Nephron (organoid): Measurements from ENCODE around the gene AGAP1.

Experiments
- H3K27ac Mint-ChIP-seq, 3 experiments: 2 replicates each; pipeline ENCODE4 v1.8.0; 2020; ENCODE audit warnings: mixed read lengths in 3 of 3, mild to moderate bottlenecking in 2 of 3, moderate library complexity in 1 of 3
- H3K27me3 Mint-ChIP-seq: 2 replicates; pipeline ENCODE4 v1.8.0; 2021; ENCODE audit warnings: low read depth, mild to moderate bottlenecking, moderate library complexity, mixed read lengths
- H3K36me3 Mint-ChIP-seq: 2 replicates; pipeline ENCODE4 v1.8.0; 2020; ENCODE audit warnings: low read depth, mixed read lengths
- H3K4me1 Mint-ChIP-seq: 2 replicates; pipeline ENCODE4 v1.8.0; 2020; ENCODE audit warnings: mixed read lengths
- H3K4me3 Mint-ChIP-seq, 3 experiments: 2 replicates each; pipeline ENCODE4 v1.8.0; 2020; ENCODE audit warnings: mild to moderate bottlenecking in 3 of 3, mixed read lengths in 3 of 3, moderate library complexity in 2 of 3
- H3K9me3 Mint-ChIP-seq: 2 replicates; pipeline ENCODE4 v1.8.0; 2020; ENCODE audit warnings: mixed read lengths
- CTCF ChIP-seq, 3 experiments: fragments of 200-600 bp; sonication (generic); IDR thresholded peaks; one replicate each; pipeline ENCODE4 v1.5.0; 2021; ENCODE audit warnings: antibody characterized with exemption in 3 of 3; ENCODE audit not compliant: unreplicated experiment in 3 of 3

The AGAP1 gene

GRCh38 chr2:235582729-235583128 lies 88.9 kb downstream of the AGAP1 start:
- no peaks in the 10 kb centered on the region for H3K9me3 Mint-ChIP-seq
- H3K36me3 Mint-ChIP-seq: no peaks in the 10 kb centered on the region
- H3K27ac Mint-ChIP-seq: no peak overlapping the region
- no peak for TF ChIP-seq CTCF (IDR thresholded peaks at IDR 0.05; ENCODE audit: unreplicated experiment in 3 of 3)
- peaks cover 5% of the 10 kb centered on the region for H3K4me1 Mint-ChIP-seq
- H3K4me3 Mint-ChIP-seq: no peak overlapping the region
- H3K27me3 Mint-ChIP-seq: no peaks in the 10 kb centered on the region

GRCh38 chr2:235583144-235583543 lies 89.3 kb downstream of the AGAP1 start:
- H3K4me3 Mint-ChIP-seq: no peak overlapping the region
- H3K9me3 Mint-ChIP-seq: no peaks in the 10 kb centered on the region
- TF ChIP-seq CTCF (IDR thresholded peaks at IDR 0.05; ENCODE audit: unreplicated experiment in 3 of 3): no peak
- H3K27me3 Mint-ChIP-seq: no peaks in the 10 kb centered on the region
- H3K4me1 Mint-ChIP-seq: peaks cover 5% of the 10 kb centered on the region
- no peaks in the 10 kb centered on the region for H3K36me3 Mint-ChIP-seq
- H3K27ac Mint-ChIP-seq: no peak overlapping the region

GRCh38 chr2:235583925-235584637 lies 90.2 kb downstream of the AGAP1 start:
- H3K36me3 Mint-ChIP-seq: no peaks in the 10 kb centered on the region

GRCh38 chr2:235584638-235585007 lies 90.8 kb downstream of the AGAP1 start:
- H3K4me3 Mint-ChIP-seq: no peak overlapping the region
- no peak overlapping the region for H3K27ac Mint-ChIP-seq
- H3K27me3 Mint-ChIP-seq: no peaks in the 10 kb centered on the region
- H3K9me3 Mint-ChIP-seq: no peaks in the 10 kb centered on the region
- no peak for TF ChIP-seq CTCF (IDR thresholded peaks at IDR 0.05; ENCODE audit: unreplicated experiment in 3 of 3)
- H3K4me1 Mint-ChIP-seq: peaks cover 13% of the 10 kb centered on the region
- H3K36me3 Mint-ChIP-seq: no peaks in the 10 kb centered on the region

More at GRCh38 chr2:235583925-235584637, 90.2 kb downstream of the AGAP1 start:
- H3K27ac Mint-ChIP-seq: no peak overlapping the region
- TF ChIP-seq CTCF (IDR thresholded peaks at IDR 0.05; ENCODE audit: unreplicated experiment in 3 of 3): no peak
- H3K9me3 Mint-ChIP-seq: no peaks in the 10 kb centered on the region
- H3K4me1 Mint-ChIP-seq: peaks cover 13% of the 10 kb centered on the region
- H3K4me3 Mint-ChIP-seq: no peak overlapping the region
- no peaks in the 10 kb centered on the region for H3K27me3 Mint-ChIP-seq

- Mint-ChIP-seq H3K36me3 (no peaks in the 10 kb centered on the region), H3K4me1 (peaks cover 13% of the 10 kb centered on the region), H3K27ac (no peak overlapping the region), H3K9me3 (no peaks in the 10 kb centered on the region), H3K4me3 (no peak overlapping the region), H3K27me3 (no peaks in the 10 kb centered on the region)
- TF ChIP-seq CTCF (IDR thresholded peaks at IDR 0.05; ENCODE audit: unreplicated experiment in 3 of 3): no peak
These were observed 93.4 kb downstream of the AGAP1 start for GRCh38 chr2:235587202-235587601.

GRCh38 chr2:235588750-235589149 lies 94.9 kb downstream of the AGAP1 start:
- peaks cover 13% of the 10 kb centered on the region for H3K4me1 Mint-ChIP-seq
- no peaks in the 10 kb centered on the region for H3K9me3 Mint-ChIP-seq
- TF ChIP-seq CTCF (IDR thresholded peaks at IDR 0.05; ENCODE audit: unreplicated experiment in 3 of 3): no peak
- H3K27ac Mint-ChIP-seq: no peak overlapping the region
- no peaks in the 10 kb centered on the region for H3K27me3 Mint-ChIP-seq
- no peak overlapping the region for H3K4me3 Mint-ChIP-seq
- no peaks in the 10 kb centered on the region for H3K36me3 Mint-ChIP-seq
